Breast epithelium (tissue), 4 donors: Measurements from ENCODE around the gene PSTPIP2. TPM values are rescaled to one million over a fixed set of nuclear protein-coding genes. Genes with fewer than 3 reads are reported as not detected.

Experiments used
- DNase-seq, 2 donors: peaks; one replicate each; pipeline ENCODE4 v3.0.0-alpha.2; 2019; ENCODE audit warnings: low spot score in 2 of 2
- H3K27ac ChIP-seq, 2 donors: fragments of 200-600 bp; sonication (generic) in 1 of 2; one replicate each; pipeline ENCODE4 v1.5.1; 2016 to 2019; ENCODE audit warnings: mild to moderate bottlenecking in 1 of 2
- H3K27me3 ChIP-seq, 2 donors: fragments of 200-600 bp; sonication (generic) in 1 of 2; one replicate each; pipeline versions ENCODE4 v1.5.1 to v1.6.0; 2017 to 2019; ENCODE audit warnings: control low read depth in 1 of 2, mild to moderate bottlenecking in 1 of 2
- H3K36me3 ChIP-seq: fragments of 200-600 bp; one replicate; pipeline ENCODE4 v1.5.1; 2019
- H3K4me1 ChIP-seq, 2 donors: fragments of 200-600 bp; sonication (generic); one replicate each; pipeline ENCODE4 v1.5.1; 2016 to 2019; ENCODE audit warnings: control low read depth in 1 of 2
- H3K4me3 ChIP-seq, 3 donors: fragments of 200-600 bp; sonication (generic); 1 replicate in 2 of 3; 2 replicates in 1 of 3; pipeline ENCODE4 v1.5.1; 2016 to 2019; ENCODE audit warnings: mild to moderate bottlenecking in 3 of 3, moderate library complexity in 2 of 3
- H3K9me3 ChIP-seq, 2 donors: fragments of 200-600 bp; sonication (generic) in 1 of 2; one replicate each; pipeline ENCODE4 v1.5.1; 2016 to 2019; ENCODE audit warnings: control low read depth in 1 of 2
- POLR2A ChIP-seq: fragments of 450-650 bp; IDR thresholded peaks from one replicate; pipeline ENCODE4 v1.6.1; 2016; ENCODE audit warnings: antibody characterized with exemption, mild to moderate bottlenecking, moderate library complexity
- POLR2AphosphoS5 ChIP-seq, 3 donors: sonication (generic); formaldehyde crosslinking; IDR thresholded peaks; one replicate each; pipeline ENCODE4 v1.6.1; 2017; ENCODE audit warnings: antibody characterized with exemption in 3 of 3
- intact Hi-C: fragments of 100-400 bp; cut with DNase I; formaldehyde crosslinking; loops from one replicate; pipeline ENCODE4 v1.15.1; 2023; ENCODE audit warnings: low total_unique reads
- total RNA-seq, 3 donors: library from RNA; depleted of rRNA; stranded (reverse); fragments of >200 nt; gene quantifications; one replicate each; pipeline ENCODE4 v1.1.0, GENCODE V29; 2016
- TF ChIP-seq, protein P1 (sequence below), 3 donors: fragments of 450-650 bp; IDR thresholded peaks; one replicate each; pipeline ENCODE4 v1.5.1; 2016 to 2017; ENCODE audit warnings: antibody characterized with exemption in 3 of 3, mild to moderate bottlenecking in 3 of 3, moderate library complexity in 3 of 3

PSTPIP2 gene
- total RNA-seq, 3 donors from 2014 or later: 6.4 to 22.2 (median 14.7) TPM

DNA sequence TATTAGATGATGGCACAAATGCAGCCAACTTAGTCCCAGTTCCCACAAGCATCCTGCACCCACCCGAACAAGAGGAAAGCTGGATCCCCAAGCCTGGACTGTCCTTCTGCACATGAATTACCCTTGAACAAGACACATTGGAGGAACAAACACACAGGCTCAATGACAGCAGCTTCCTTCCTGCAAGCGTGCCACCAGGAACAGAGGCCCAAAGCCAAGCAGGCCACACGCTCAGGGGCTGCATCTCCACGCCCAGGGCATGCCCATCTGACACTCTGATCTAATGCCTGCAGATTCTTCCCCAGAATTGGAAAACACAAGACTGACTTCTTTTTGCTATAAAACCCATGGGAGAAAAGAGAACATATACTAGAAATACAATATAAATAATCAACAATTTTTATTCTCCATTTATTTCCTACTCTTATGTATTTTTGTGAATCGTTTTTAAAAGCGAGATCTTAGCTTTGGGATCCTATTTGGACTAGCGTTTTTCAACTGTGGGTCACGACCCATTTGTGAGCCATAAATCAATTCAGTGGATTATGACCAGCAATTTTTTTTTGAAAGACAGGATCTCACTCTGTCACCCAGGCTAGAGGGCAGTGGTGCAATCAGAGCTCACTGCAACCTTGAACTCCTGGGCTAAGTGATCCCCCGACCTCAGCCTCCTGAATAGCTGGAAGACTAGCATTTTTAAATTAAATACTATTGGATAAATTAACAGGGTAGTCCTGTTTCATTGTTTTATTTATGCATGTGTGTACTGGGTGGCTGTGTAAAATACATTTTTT is 34.4 kb downstream of the PSTPIP2 start:
- Histone ChIP-seq H3K4me3 (no peak overlapping the region), H3K27me3 (no peaks in the 10 kb centered on the region), H3K27ac (no peak overlapping the region), H3K4me1 (peaks cover 0 to 5% of the 10 kb centered on the region in 2 donors), H3K36me3 (no peaks in the 10 kb centered on the region), H3K9me3 (no peaks in the 10 kb centered on the region)
- DNase-seq: no peak
- intact Hi-C loops: no loop called here
- TF ChIP-seq POLR2A: no peak
- TF ChIP-seq, protein P1, sequence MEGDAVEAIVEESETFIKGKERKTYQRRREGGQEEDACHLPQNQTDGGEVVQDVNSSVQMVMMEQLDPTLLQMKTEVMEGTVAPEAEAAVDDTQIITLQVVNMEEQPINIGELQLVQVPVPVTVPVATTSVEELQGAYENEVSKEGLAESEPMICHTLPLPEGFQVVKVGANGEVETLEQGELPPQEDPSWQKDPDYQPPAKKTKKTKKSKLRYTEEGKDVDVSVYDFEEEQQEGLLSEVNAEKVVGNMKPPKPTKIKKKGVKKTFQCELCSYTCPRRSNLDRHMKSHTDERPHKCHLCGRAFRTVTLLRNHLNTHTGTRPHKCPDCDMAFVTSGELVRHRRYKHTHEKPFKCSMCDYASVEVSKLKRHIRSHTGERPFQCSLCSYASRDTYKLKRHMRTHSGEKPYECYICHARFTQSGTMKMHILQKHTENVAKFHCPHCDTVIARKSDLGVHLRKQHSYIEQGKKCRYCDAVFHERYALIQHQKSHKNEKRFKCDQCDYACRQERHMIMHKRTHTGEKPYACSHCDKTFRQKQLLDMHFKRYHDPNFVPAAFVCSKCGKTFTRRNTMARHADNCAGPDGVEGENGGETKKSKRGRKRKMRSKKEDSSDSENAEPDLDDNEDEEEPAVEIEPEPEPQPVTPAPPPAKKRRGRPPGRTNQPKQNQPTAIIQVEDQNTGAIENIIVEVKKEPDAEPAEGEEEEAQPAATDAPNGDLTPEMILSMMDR (IDR thresholded peaks at IDR 0.05): no peak

DNA sequence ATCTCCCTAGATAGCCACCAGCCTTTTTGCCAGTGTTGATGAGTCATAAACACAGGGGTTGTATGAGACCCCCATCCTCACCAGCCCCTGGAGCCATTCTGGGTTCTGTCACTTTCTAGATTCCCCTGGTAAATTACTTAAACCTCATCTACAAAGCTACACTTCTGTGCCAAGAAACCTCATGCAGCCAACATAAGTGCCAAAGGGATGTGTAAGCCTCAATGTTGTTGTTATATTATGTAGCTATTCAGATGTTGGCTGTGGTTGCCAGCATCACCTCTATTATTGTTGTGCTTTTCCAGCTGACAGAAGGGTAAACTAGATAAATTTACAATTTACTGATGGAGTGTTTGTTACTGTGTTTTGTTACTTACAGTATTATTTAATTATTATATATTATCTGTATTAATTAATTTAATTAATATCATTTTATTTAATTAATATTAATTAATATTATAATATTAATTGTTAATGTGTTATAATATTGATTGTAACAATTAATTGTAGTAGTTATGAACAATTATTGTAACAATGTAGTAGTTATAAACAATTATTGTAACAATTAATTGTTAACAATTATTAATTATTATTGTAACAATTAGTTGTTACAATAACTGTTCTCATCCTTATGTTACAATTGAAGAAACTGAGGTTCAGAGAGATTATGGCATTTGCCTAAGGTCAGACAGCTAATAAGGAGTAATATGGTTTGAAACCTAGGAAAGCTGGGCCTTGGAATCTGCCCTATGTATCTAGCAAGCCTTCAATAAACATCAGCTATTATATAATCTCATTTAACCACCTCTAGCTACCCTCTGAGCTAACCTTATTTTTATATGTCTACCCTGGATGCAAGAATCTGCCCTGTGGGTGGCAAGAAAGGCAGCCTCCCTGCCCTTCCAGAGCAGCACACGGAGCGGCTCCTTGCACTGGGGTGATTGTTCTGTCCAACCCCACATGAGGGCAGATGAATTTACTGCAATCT is 36.1 kb downstream of the PSTPIP2 start:
- no peak for DNase-seq
- Histone ChIP-seq H3K9me3 (no peaks in the 10 kb centered on the region), H3K4me3 (no peak overlapping the region), H3K27ac (no peak overlapping the region), H3K4me1 (no peaks in the 10 kb centered on the region), H3K27me3 (no peaks in the 10 kb centered on the region), H3K36me3 (no peaks in the 10 kb centered on the region)
- TF ChIP-seq POLR2AphosphoS5 (IDR thresholded peaks at IDR 0.05) (no peak), POLR2A (no peak)
- TF ChIP-seq, protein P1 (IDR thresholded peaks at IDR 0.05): no peak
- intact Hi-C loops: no loop called here

DNA sequence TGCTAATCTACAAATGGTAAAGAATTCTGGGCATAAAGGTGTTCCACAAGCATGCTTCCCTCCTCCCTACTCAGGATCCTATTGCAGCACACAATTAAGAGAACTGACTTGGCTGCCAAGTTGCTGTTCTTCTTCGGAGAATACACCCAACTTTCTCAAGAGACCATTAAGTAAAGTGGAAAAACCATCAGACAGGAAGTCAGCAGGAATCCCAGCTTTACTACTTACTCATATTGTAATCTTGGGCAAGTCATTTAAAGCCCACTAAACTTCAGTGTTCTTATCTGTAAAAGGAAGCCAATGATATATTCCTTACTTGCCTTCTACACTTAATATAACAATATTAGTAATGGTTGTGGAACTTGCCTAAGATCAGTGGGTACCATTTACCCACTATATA is 37.8 kb downstream of the PSTPIP2 start:
- H3K4me1 ChIP-seq: no peaks in the 10 kb centered on the region
- intact Hi-C loops: no loop called here
- H3K9me3 ChIP-seq: no peaks in the 10 kb centered on the region
- no peak overlapping the region for H3K4me3 ChIP-seq
- no peaks in the 10 kb centered on the region for H3K27me3 ChIP-seq
- no peak for DNase-seq
- no peak overlapping the region for H3K27ac ChIP-seq
- H3K36me3 ChIP-seq: no peaks in the 10 kb centered on the region
- TF ChIP-seq, protein P1 (IDR thresholded peaks at IDR 0.05): no peak
- TF ChIP-seq POLR2AphosphoS5 (IDR thresholded peaks at IDR 0.05): no peak
- no peak for TF ChIP-seq POLR2A

DNA sequence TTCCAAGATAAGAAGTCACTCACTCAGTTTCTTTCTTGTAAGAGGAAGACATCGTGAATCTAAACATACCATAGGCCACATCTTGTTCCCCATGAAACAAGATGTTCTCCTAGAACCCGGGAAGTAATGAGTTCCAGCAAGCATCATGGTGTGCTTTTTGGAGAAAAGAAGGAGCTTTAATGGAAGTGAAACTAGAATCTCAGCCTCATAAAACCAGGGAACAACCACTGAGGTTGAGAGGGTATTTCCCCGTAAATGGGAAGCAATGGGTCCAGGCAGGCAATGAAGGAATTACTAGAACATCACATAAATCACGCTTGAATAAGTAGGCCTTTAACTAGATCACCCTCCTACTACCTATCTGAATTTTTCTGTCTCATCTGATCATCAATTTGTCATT is 40.3 kb downstream of the PSTPIP2 start:
- intact Hi-C loops: no loop called here

More for the DNA sequence above, 40.3 kb downstream of the PSTPIP2 start:
- H3K36me3 ChIP-seq: no peaks in the 10 kb centered on the region
- no peak overlapping the region for H3K27ac ChIP-seq
- no peaks in the 10 kb centered on the region for H3K27me3 ChIP-seq
- H3K4me3 ChIP-seq: no peak overlapping the region
- no peaks in the 10 kb centered on the region for H3K9me3 ChIP-seq
- TF ChIP-seq POLR2A (no peak), POLR2AphosphoS5 (IDR thresholded peaks at IDR 0.05) (no peak)
- TF ChIP-seq, protein P1 (IDR thresholded peaks at IDR 0.05): no peak
- H3K4me1 ChIP-seq: no peaks in the 10 kb centered on the region
- no peak for DNase-seq
